ENCODE measurements around the gene MISP.
"Not testable (repeated sequence)": the region's sequence is repeated elsewhere in the genome, so short reads cannot be mapped to it uniquely, and the experiment has no call there.

Gene MISP, protein sequence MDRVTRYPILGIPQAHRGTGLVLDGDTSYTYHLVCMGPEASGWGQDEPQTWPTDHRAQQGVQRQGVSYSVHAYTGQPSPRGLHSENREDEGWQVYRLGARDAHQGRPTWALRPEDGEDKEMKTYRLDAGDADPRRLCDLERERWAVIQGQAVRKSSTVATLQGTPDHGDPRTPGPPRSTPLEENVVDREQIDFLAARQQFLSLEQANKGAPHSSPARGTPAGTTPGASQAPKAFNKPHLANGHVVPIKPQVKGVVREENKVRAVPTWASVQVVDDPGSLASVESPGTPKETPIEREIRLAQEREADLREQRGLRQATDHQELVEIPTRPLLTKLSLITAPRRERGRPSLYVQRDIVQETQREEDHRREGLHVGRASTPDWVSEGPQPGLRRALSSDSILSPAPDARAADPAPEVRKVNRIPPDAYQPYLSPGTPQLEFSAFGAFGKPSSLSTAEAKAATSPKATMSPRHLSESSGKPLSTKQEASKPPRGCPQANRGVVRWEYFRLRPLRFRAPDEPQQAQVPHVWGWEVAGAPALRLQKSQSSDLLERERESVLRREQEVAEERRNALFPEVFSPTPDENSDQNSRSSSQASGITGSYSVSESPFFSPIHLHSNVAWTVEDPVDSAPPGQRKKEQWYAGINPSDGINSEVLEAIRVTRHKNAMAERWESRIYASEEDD

DNA sequence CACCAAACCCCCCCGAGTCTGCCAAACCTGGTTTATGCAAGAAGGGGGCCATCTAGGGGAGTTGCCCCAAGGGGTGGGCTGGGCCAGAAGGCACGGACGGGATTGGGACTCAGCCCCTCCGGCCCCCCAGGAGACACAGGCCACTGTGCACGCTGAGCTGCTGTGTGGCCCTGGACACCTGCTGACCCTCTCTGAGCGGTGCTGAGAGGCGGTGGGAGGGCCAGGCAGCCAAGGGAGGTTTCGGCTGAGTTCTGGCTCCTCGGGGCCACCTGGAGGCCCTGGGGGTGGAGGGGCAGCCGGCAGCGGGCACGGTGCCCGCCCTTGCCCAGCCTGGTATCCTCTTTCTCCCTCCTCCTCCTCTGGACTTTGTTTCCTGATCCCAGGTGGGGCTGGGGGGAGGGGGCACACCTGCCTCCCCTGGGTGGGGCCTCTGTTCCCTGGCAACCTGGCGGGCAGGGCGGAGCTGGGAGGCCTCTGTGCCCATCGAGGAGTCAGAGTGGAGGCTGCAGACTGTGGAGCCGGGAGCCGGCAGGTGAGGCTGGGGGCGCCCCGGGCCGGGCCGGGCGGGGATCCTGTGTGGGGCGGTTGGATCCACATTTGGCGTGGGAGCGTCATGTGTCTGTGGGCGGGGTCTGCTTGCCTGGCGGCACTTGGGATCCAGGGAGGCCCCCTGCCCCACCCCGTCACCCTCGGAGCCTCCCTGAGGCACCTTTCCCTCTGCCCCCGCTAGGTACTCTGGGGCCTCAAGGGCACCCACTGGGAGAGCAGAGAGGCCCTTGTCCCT, at the start of gene MISP:
Gene MISP, plus strand, starts transcription at position 473 of the 784 bp plus-strand sequence. CDS start 5,835 bp downstream, outside the sequence.
- Histone ChIP-seq H3K36me3 (ENCODE audit: insufficient read depth, low read length) (no peaks in the 10 kb centered on the region), H3K27me3 (ENCODE audit: control insufficient read depth in 1 of 2, insufficient read depth in 2 of 2, low read length in 2 of 2) (peaks cover 0 to 14% of the 10 kb centered on the region in 2 donors), H3K9ac (ENCODE audit: low read length) (no peak within 1 kb of the TSS), H3K27ac (ENCODE audit: low read depth, low read length) (no peak within 1 kb of the TSS), H3K4me1 (ENCODE audit: insufficient read depth, low read length) (no peaks in the 10 kb centered on the region), H3K4me3 (ENCODE audit: low read depth in 1 of 2, low read length in 2 of 2) (no peak within 1 kb of the TSS), H3K9me3 (ENCODE audit: low read length) (no peaks in the 10 kb centered on the region)

DNA sequence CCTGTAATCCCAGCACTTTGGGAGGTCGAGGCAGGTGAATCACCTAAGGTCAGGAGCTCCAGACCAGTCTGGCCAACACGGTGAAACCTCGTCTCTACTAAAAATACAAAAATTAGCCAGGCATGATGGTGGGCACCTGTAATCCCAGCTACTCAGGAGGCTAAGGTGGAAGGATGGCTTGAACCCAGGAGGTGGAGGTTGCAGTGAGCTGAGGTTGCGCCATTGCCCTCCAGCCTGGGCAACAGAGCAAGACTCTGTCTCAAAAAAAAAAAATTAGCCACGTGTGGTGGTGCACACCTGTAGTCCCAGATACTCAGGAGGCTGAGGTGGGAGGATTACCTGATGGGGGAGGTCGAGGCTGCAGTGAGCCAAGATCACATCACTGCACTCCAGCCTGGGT, 48.1 kb upstream of the MISP start:
- H3K9me3 ChIP-seq (ENCODE audit: low read length); H3K4me3 ChIP-seq (ENCODE audit: low read depth in 1 of 2, low read length in 2 of 2); H3K9ac ChIP-seq (ENCODE audit: low read length); H3K36me3 ChIP-seq (ENCODE audit: insufficient read depth, low read length); H3K4me1 ChIP-seq (ENCODE audit: insufficient read depth, low read length); H3K27me3 ChIP-seq (ENCODE audit: control insufficient read depth in 1 of 2, insufficient read depth in 2 of 2, low read length in 2 of 2); H3K27ac ChIP-seq (ENCODE audit: low read depth, low read length): not testable (repeated sequence)

DNA sequence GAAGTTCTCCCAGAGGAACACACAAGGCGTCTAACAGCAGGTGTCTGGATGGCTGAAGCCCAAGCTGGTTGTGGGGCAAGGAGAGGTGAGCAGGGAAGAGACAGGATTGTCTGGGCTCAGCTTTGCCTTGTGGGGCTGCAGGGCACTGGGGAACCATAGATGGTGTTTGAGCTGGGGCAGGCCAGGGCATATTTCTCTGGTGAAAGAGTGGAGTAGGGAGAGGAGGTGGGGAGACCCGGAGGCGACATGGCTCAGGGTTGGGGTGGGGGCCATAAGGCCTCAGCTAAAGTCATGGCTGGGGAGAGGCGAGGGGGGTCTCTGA, 47.6 kb upstream of the MISP start:
- Histone ChIP-seq H3K36me3 (ENCODE audit: insufficient read depth, low read length) (no peaks in the 10 kb centered on the region), H3K4me3 (ENCODE audit: low read depth in 1 of 2, low read length in 2 of 2) (peak overlapping the region in 1 of 2 donors; percentile 8), H3K27me3 (ENCODE audit: control insufficient read depth in 1 of 2, insufficient read depth in 2 of 2, low read length in 2 of 2) (peaks cover 0 to 13% of the 10 kb centered on the region in 2 donors), H3K4me1 (ENCODE audit: insufficient read depth, low read length) (peaks cover 6% of the 10 kb centered on the region), H3K27ac (ENCODE audit: low read depth, low read length) (no peak overlapping the region), H3K9me3 (ENCODE audit: low read length) (no peaks in the 10 kb centered on the region), H3K9ac (ENCODE audit: low read length) (no peak overlapping the region)

DNA sequence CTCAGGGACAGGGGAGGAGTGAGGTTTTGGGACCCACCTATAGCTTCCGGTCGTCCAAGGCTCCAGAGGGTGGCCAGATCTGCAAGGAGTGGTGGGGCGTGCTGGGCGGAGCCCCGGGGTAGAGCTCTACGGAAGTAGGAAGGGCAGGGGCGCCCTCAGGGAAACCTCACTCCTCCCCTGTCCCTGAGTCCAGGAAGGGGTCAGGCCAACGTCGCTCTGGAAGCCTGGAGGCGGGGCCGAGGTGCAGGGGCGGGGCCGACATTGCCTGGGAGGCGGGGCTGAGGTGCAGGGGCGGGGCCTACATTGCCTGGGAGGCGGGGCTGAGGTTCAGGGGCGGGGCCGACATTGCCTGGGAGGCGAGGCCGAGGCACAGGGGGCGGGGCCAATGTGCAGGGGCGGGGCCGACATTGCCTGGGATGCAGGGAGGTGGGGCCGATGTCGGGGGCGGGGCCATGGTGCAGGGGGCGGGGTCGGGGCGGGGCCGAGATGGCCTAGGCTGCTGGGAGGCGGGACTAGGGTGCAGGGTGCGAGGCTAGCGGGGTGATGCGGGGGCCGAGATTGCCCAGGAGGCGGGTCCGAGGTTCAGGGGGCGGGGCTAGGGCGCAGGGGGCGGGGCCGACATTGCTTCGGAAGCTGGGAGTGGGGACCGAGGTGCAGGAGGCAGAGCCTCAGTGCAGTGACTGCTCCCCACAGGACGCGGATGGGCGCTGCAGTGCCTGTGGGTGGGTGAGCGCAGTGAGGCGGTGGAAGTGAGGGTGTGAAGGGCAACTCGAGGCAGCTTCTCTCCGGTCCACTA, 47.1 kb upstream of the MISP start:
- H3K9me3 ChIP-seq (ENCODE audit: low read length), result no peaks in the 10 kb centered on the region
- no peak overlapping the region for H3K27ac ChIP-seq (ENCODE audit: low read depth, low read length)
- H3K4me3 ChIP-seq (ENCODE audit: low read depth in 1 of 2, low read length in 2 of 2), result peak overlapping the region in 1 of 2 donors; percentile 8
- H3K9ac ChIP-seq (ENCODE audit: low read length), result no peak overlapping the region
- no peaks in the 10 kb centered on the region for H3K36me3 ChIP-seq (ENCODE audit: insufficient read depth, low read length)
- H3K27me3 ChIP-seq (ENCODE audit: control insufficient read depth in 1 of 2, insufficient read depth in 2 of 2, low read length in 2 of 2), result peaks cover 0 to 13% of the 10 kb centered on the region in 2 donors
- peaks cover 6% of the 10 kb centered on the region for H3K4me1 ChIP-seq (ENCODE audit: insufficient read depth, low read length)

DNA sequence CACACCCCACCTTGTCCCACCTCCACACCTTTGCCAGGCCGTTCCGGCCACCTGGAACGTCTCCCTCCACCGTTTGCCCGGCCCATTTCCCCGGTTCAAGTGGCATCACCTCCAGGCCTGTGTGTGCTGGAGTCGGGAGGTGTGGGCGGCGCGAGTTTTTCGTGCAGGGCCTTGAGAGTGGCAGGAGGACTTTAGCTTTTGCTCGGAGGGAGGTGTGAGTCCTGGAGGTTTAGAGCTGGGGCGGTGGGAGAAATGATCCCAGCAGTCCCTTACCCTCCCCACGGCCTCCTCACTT, 46.5 kb upstream of the MISP start:
- peaks cover 0 to 13% of the 10 kb centered on the region in 2 donors for H3K27me3 ChIP-seq (ENCODE audit: control insufficient read depth in 1 of 2, insufficient read depth in 2 of 2, low read length in 2 of 2)
- H3K4me3 ChIP-seq (ENCODE audit: low read depth in 1 of 2, low read length in 2 of 2), result no peak overlapping the region
- no peaks in the 10 kb centered on the region for H3K9me3 ChIP-seq (ENCODE audit: low read length)
- H3K27ac ChIP-seq (ENCODE audit: low read depth, low read length), result no peak overlapping the region
- peaks cover 6% of the 10 kb centered on the region for H3K4me1 ChIP-seq (ENCODE audit: insufficient read depth, low read length)
- no peaks in the 10 kb centered on the region for H3K36me3 ChIP-seq (ENCODE audit: insufficient read depth, low read length)
- no peak overlapping the region for H3K9ac ChIP-seq (ENCODE audit: low read length)

DNA sequence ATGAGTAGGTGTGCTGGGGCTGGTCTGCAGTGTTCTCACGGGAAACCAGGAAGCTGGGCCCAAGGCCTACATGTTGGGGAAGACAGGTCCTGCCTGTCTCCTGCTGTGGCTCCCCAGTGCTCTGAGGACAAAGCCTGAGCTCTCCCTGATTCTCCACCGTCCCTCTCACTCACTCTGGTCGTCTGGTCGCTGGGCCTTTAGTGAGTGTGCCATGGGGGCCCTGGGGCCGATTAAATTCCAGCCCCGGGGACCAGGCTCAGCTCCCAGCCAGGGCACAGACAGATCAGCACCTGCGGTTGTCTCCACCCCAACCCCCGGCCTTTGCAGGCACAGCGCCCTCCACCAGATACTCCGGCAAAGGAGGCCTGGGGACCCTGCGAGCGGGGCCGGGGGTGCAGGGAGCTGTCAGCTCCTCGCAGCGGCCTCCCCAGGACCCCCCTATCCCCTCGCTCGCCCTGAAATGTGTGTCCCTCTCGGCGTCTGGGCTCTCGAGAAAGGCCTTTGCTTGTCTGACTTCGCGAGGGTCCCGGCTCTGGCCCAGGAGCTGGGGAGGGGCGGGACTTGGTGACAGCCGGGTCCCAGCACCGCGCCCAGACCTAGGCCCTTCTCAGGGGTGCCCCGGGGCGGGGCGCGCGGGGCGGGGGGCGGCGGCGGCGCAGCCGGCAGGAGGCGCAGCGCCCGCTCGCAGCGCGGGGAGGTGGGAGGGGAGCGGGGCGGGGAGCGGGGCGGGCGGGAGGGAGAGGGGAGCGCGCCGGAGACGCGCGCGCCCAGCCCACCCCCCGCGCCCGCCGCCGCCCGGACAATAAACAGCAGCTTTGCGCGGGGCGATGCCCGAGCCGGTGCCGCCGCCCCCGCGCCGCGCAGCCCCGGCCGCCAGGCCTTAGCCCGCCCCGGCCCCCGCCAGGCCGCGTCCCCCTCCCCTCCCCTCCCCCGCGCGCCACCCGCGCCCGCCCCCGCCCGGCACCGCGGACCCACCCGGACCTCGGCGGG, 42.5 kb upstream of the MISP start, which contains the start of gene PALM:
Gene PALM, plus strand, starts transcription at position 782 of the 990 bp plus-strand sequence. CDS start 212 bp downstream, outside the sequence.
- H3K9me3 ChIP-seq (ENCODE audit: low read length), result no peaks in the 10 kb centered on the region
- H3K9ac ChIP-seq (ENCODE audit: low read length), result no peak within 1 kb of the TSS
- H3K27ac ChIP-seq (ENCODE audit: low read depth, low read length), result peak within 1 kb of the TSS; percentile 70
- peaks cover 6% of the 10 kb centered on the region for H3K4me1 ChIP-seq (ENCODE audit: insufficient read depth, low read length)
- H3K27me3 ChIP-seq (ENCODE audit: control insufficient read depth in 1 of 2, insufficient read depth in 2 of 2, low read length in 2 of 2), result peaks cover 0 to 11% of the 10 kb centered on the region in 2 donors
- no peaks in the 10 kb centered on the region for H3K36me3 ChIP-seq (ENCODE audit: insufficient read depth, low read length)
- H3K4me3 ChIP-seq (ENCODE audit: low read depth in 1 of 2, low read length in 2 of 2), result peak within 1 kb of the TSS; percentile 66 to 74

DNA sequence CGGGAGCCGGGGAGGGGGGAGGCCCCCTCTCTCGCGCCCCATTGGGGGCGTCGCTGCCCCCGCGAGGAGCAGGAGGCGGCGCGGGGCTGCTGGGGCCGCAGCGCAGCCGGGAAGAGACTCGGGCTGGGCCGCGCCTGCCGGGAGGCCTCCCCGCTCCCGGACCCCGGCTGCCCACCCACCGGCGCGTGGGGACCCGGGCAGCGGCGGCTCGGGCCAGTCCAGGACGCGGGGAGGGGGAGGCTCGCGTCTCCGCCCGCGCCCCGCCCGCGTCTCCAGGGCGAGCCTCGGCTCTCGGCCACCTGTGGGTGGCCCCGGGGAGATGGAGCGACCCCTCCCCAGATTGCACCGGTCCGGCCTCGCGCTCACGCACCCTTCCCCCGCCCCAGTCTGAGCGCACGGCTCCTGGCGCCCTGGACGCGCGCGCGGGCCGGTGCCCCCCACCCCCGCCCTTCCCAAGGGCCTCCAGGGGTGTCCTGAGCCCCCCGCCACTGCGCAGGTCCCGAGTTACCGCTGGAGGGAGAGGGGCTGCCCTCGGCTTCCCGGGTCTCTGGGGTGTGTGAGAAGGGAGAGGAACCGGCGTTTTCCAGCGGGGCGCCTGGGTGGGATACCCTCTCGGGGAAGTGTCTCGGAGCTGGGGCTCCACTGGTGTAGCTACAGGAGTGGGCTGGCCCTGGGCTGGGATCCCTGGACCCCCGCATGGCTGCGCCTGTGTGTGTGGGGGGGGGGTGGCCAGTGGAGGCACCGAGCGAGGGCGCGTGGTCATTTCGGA, 41.5 kb upstream of the MISP start:
- Histone ChIP-seq H3K4me1 (ENCODE audit: insufficient read depth, low read length) (peaks cover 6% of the 10 kb centered on the region), H3K27ac (ENCODE audit: low read depth, low read length) (peak overlapping the region; percentile 70), H3K9me3 (ENCODE audit: low read length) (no peaks in the 10 kb centered on the region), H3K9ac (ENCODE audit: low read length) (no peak overlapping the region), H3K36me3 (ENCODE audit: insufficient read depth, low read length) (no peaks in the 10 kb centered on the region), H3K4me3 (ENCODE audit: low read depth in 1 of 2, low read length in 2 of 2) (peak overlapping the region; percentile 58 to 66), H3K27me3 (ENCODE audit: control insufficient read depth in 1 of 2, insufficient read depth in 2 of 2, low read length in 2 of 2) (peaks cover 0 to 6% of the 10 kb centered on the region in 2 donors)

DNA sequence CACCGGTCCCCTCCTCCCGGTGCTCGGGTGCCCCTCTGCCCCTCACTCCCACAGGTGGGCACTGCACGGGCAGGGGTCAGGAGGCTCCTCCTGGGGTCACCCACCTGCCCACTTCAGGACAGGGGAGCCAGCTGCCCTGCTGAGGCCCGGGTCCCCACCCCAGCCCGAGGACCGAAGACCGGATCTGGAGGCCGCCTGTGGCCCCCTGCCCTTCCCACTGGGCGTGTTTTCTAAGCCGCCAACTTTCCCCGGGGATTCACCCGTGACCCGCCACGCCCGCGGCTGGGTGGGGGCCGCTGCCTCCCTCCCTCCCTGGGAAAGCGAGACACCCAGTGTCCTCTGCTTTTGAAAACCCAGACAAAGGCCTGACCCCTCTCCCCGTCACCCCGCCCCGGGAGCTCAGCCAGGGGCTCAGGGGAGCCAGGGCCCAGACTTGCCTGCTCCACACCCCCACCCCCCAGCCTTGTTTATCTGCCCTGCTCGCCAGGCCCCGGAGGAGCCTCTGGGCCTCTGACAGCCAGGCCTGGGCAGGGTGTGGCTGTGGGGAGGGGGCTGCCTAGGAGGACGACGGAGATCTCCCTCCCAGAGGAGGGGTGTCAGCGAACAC, 40.8 kb upstream of the MISP start:
- Histone ChIP-seq H3K4me3 (ENCODE audit: low read depth in 1 of 2, low read length in 2 of 2) (peak overlapping the region; percentile 58 to 66), H3K9ac (ENCODE audit: low read length) (no peak overlapping the region), H3K27me3 (ENCODE audit: control insufficient read depth in 1 of 2, insufficient read depth in 2 of 2, low read length in 2 of 2) (peaks cover 0 to 4% of the 10 kb centered on the region in 2 donors), H3K4me1 (ENCODE audit: insufficient read depth, low read length) (peaks cover 6% of the 10 kb centered on the region), H3K36me3 (ENCODE audit: insufficient read depth, low read length) (no peaks in the 10 kb centered on the region), H3K27ac (ENCODE audit: low read depth, low read length) (peak overlapping the region; percentile 70), H3K9me3 (ENCODE audit: low read length) (no peaks in the 10 kb centered on the region)

DNA sequence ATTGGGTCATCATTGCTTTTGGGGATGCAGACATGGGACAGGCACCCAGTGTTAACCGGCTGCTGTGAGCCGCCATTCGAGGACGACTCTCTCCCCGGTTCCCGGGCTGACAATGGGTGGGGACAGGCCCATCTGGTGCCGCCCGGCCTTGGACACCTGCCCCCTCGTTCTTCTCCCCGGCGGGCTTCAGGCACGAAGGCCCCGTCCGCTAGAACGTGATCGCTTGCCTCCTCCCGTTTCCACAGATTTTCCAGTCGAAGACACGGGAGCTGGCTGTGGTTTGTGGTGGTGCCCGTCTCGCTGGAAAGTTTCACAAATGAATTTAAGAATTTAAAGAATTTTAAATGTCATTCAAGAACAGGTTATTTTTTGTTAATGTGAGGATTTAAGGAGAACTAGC, 40.1 kb upstream of the MISP start:
- H3K4me1 ChIP-seq (ENCODE audit: insufficient read depth, low read length), result peaks cover 6% of the 10 kb centered on the region
- H3K27me3 ChIP-seq (ENCODE audit: control insufficient read depth in 1 of 2, insufficient read depth in 2 of 2, low read length in 2 of 2), result peaks cover 0 to 8% of the 10 kb centered on the region in 2 donors
- H3K36me3 ChIP-seq (ENCODE audit: insufficient read depth, low read length), result no peaks in the 10 kb centered on the region
- H3K9ac ChIP-seq (ENCODE audit: low read length), result no peak overlapping the region
- no peak overlapping the region for H3K27ac ChIP-seq (ENCODE audit: low read depth, low read length)
- H3K9me3 ChIP-seq (ENCODE audit: low read length), result peaks cover 5% of the 10 kb centered on the region
- H3K4me3 ChIP-seq (ENCODE audit: low read depth in 1 of 2, low read length in 2 of 2), result no peak overlapping the region
